Measurements from ENCODE around the gene FGGY. TPM values are rescaled to one million over a fixed set of nuclear protein-coding genes. Genes with fewer than 3 reads are reported as not detected.
"Not testable (repeated sequence)": the region's sequence is repeated elsewhere in the genome, so short reads cannot be mapped to it uniquely, and the experiment has no call there.

The FGGY gene
- total and polyA plus RNA-seq, 5 donors, result 10.0 to 20.5 (median 19.9) TPM

DNA sequence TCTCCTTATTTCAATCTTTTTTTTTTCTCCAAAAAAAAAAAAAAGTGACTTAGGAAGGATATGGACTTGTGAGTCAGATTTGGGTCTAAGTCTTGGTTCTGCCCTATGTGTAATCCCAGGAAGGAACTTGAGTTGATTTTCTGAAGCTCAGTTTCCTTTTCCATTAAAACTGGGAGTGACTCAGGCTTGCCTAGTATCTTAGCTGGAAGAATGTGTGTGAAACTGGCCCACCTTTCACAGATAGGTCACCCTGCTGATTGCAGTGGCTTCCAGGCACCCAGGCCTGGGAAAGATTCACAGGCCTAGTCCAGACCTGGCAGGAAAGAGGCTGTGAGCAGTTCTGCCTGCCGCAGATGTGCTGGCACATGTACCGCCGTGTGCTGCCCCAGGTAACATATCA is 299.5 kb downstream of the FGGY start:
- Histone ChIP-seq H3K27me3 (ENCODE audit: control insufficient read depth, insufficient read depth) (no peaks in the 10 kb centered on the region), H3K9me3 (ENCODE audit: control insufficient read depth, low read length) (no peaks in the 10 kb centered on the region), H3K4me1 (ENCODE audit: control insufficient read depth, insufficient read depth, low read length) (peaks cover 4% of the 10 kb centered on the region), H3K27ac (ENCODE audit: low read length) (no peak overlapping the region), H3K4me3 (ENCODE audit: low read length) (no peak overlapping the region)
- peak; percentile 28 to 56 (median 52) for DNase-seq
- ATAC-seq, result peak; percentile 51 to 96
- 72% methylated on average over 3 of the region's 3 CpGs for WGBS
- intact Hi-C loops (cut with DNase I), result no loop called here

GRCh38 chr1:59596956-59597355 is 300.1 kb downstream of the FGGY start:
- Histone ChIP-seq H3K4me3 (ENCODE audit: low read length) (no peak overlapping the region), H3K27ac (ENCODE audit: low read length) (no peak overlapping the region), H3K9me3 (ENCODE audit: control insufficient read depth, low read length) (no peaks in the 10 kb centered on the region), H3K27me3 (ENCODE audit: control insufficient read depth, insufficient read depth) (no peaks in the 10 kb centered on the region), H3K4me1 (ENCODE audit: control insufficient read depth, insufficient read depth, low read length) (peaks cover 4% of the 10 kb centered on the region)
- intact Hi-C loops (cut with DNase I), result no loop called here
- DNase-seq (no peak), ATAC-seq (no peak)
- 99% methylated on average over 1 of the region's 1 CpG for WGBS

- Histone ChIP-seq H3K4me3 (ENCODE audit: low read length) (no peak overlapping the region), H3K4me1 (ENCODE audit: control insufficient read depth, insufficient read depth, low read length) (peaks cover 4% of the 10 kb centered on the region), H3K27ac (ENCODE audit: low read length) (no peak overlapping the region), H3K9me3 (ENCODE audit: control insufficient read depth, low read length) (no peaks in the 10 kb centered on the region), H3K27me3 (ENCODE audit: control insufficient read depth, insufficient read depth) (no peaks in the 10 kb centered on the region)
- intact Hi-C loops (cut with DNase I), result no loop called here
- ATAC-seq (no peak), DNase-seq (no peak)
- 98% methylated on average over 8 of the region's 8 CpGs for WGBS
Measured at GRCh38 chr1:59597420-59598119, 300.7 kb downstream of the FGGY start.

DNA sequence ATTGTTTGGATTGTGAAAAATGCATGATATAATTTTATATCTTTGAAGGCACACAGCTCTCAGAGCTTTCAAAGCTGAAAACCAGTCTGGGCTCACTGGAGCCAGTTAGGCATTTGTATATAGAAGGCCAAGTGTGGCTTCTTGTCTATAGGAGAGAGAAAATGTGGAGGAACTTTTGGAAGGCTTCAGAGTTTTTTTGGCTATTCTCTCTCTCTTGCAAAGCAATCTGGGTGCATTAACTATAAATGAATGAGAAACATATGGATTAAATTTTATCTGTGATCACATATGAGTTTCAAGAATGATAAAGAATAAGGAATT is 301.2 kb downstream of the FGGY start:
- DNase-seq (no peak), ATAC-seq (no peak)
- H3K27ac ChIP-seq (ENCODE audit: low read length), result no peak overlapping the region
- no peaks in the 10 kb centered on the region for H3K27me3 ChIP-seq (ENCODE audit: control insufficient read depth, insufficient read depth)
- H3K9me3 ChIP-seq (ENCODE audit: control insufficient read depth, low read length), result no peaks in the 10 kb centered on the region
- intact Hi-C loops (cut with DNase I), result no loop called here
- H3K4me1 ChIP-seq (ENCODE audit: control insufficient read depth, insufficient read depth, low read length), result peaks cover 4% of the 10 kb centered on the region
- H3K4me3 ChIP-seq (ENCODE audit: low read length), result no peak overlapping the region

GRCh38 chr1:59601041-59601441 is 304.1 kb downstream of the FGGY start:
- WGBS, result 75% methylated on average over 11 of the region's 11 CpGs
- Histone ChIP-seq H3K4me3 (ENCODE audit: low read length) (no peak overlapping the region), H3K9me3 (ENCODE audit: control insufficient read depth, low read length) (no peaks in the 10 kb centered on the region), H3K27ac (ENCODE audit: low read length) (no peak overlapping the region), H3K4me1 (ENCODE audit: control insufficient read depth, insufficient read depth, low read length) (no peaks in the 10 kb centered on the region), H3K27me3 (ENCODE audit: control insufficient read depth, insufficient read depth) (no peaks in the 10 kb centered on the region)
- peak; percentile 33 to 48 (median 42) for DNase-seq
- intact Hi-C loops (cut with DNase I), result no loop called here
- ATAC-seq, result peak; percentile 49 to 67

- no peak overlapping the region for H3K27ac ChIP-seq (ENCODE audit: low read length)
- no peak for ATAC-seq
- H3K4me1 ChIP-seq (ENCODE audit: control insufficient read depth, insufficient read depth, low read length), result no peaks in the 10 kb centered on the region
- no peaks in the 10 kb centered on the region for H3K27me3 ChIP-seq (ENCODE audit: control insufficient read depth, insufficient read depth)
- no peak overlapping the region for H3K4me3 ChIP-seq (ENCODE audit: low read length)
- DNase-seq, result no peak
- intact Hi-C loops (cut with DNase I), result no loop called here
- H3K9me3 ChIP-seq (ENCODE audit: control insufficient read depth, low read length), result no peaks in the 10 kb centered on the region
Measured at GRCh38 chr1:59601811-59602210, 304.9 kb downstream of the FGGY start.

DNA sequence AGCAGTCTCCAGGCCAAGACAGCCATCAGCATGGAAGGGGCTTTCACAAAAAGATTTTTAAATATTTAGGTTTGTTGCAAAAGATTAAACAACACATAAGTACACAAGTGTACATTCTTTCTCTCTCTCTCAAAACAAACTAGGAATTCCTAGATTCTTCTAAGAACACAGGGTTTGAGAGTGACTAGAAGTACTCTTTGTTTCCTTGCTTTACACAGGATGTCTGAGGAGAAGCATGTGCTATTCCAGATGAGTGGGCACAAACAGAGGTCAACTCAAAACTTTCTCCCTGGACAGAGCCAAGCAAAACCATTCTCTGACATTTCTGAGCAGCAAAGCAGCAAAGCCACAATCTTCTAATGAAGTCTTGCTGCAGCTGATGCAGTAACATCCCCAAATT is 307.3 kb downstream of the FGGY start:
- Histone ChIP-seq H3K27ac (ENCODE audit: low read length) (no peak overlapping the region), H3K4me3 (ENCODE audit: low read length) (no peak overlapping the region), H3K4me1 (ENCODE audit: control insufficient read depth, insufficient read depth, low read length) (no peaks in the 10 kb centered on the region), H3K27me3 (ENCODE audit: control insufficient read depth, insufficient read depth) (no peaks in the 10 kb centered on the region), H3K9me3 (ENCODE audit: control insufficient read depth, low read length) (no peaks in the 10 kb centered on the region)
- intact Hi-C loops (cut with DNase I), result no loop called here
- no peak for ATAC-seq
- no peak for DNase-seq

DNA sequence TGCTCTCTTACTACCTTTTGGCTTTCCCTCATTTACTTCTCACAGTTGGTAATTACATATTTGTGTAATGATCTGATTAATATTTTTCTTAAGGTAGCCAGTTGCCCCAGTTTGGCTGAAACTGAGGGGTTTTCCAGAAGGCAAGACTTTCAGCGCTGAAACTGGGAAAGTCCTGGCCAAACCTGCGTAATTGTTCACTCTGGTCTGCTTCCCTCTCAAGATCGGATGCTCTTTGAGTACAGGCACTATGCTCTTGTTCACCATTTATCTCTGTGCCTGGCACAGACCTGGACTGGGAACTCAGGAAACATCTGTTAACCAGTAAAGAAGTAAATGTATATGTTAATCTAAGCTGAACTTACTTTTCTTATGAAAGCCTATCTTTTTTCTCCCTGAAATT is 308.3 kb downstream of the FGGY start:
- ATAC-seq, result no peak
- Histone ChIP-seq H3K27ac (ENCODE audit: low read length) (no peak overlapping the region), H3K9me3 (ENCODE audit: control insufficient read depth, low read length) (no peaks in the 10 kb centered on the region), H3K4me1 (ENCODE audit: control insufficient read depth, insufficient read depth, low read length) (no peaks in the 10 kb centered on the region), H3K4me3 (ENCODE audit: low read length) (no peak overlapping the region), H3K27me3 (ENCODE audit: control insufficient read depth, insufficient read depth) (no peaks in the 10 kb centered on the region)
- DNase-seq, result no peak
- WGBS, result 84% methylated on average over 3 of the region's 3 CpGs
- intact Hi-C loops (cut with DNase I), result no loop called here

- 32% methylated on average over 1 of the region's 1 CpG for WGBS
- H3K27ac ChIP-seq (ENCODE audit: low read length), result no peak overlapping the region
- DNase-seq (no peak), ATAC-seq (no peak)
- intact Hi-C loops (cut with DNase I), result no loop called here
- H3K4me1 ChIP-seq (ENCODE audit: control insufficient read depth, insufficient read depth, low read length), result no peaks in the 10 kb centered on the region
- H3K4me3 ChIP-seq (ENCODE audit: low read length), result no peak overlapping the region
- H3K9me3 ChIP-seq (ENCODE audit: control insufficient read depth, low read length), result no peaks in the 10 kb centered on the region
- H3K27me3 ChIP-seq (ENCODE audit: control insufficient read depth, insufficient read depth), result no peaks in the 10 kb centered on the region
Measured at GRCh38 chr1:59605761-59606160, 308.9 kb downstream of the FGGY start.

DNA sequence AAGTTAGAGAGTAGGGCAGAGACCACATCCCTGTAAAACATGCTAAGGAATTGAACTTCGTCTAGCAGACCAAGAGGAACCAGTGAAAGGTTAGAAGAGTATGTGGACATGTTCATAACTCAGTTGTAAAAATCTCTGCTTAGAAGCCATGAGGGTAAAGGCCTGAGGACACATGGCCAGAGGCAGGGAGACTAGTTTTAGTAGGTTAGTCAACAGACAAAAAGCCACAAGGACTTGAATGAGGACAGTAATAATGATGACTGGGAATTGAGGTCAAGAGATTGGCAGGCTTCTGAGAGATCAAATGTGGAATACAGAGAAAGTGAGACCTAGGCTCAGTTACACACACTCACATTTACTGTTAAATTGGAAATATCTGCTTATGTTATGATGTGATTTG is 312.4 kb downstream of the FGGY start:
- no peak overlapping the region for H3K4me3 ChIP-seq (ENCODE audit: low read length)
- 98% methylated on average over 1 of the region's 1 CpG for WGBS
- DNase-seq, result no peak
- intact Hi-C loops (cut with DNase I), result no loop called here
- no peaks in the 10 kb centered on the region for H3K27me3 ChIP-seq (ENCODE audit: control insufficient read depth, insufficient read depth)
- no peak for ATAC-seq
- H3K9me3 ChIP-seq (ENCODE audit: control insufficient read depth, low read length), result no peaks in the 10 kb centered on the region
- no peaks in the 10 kb centered on the region for H3K4me1 ChIP-seq (ENCODE audit: control insufficient read depth, insufficient read depth, low read length)
- no peak overlapping the region for H3K27ac ChIP-seq (ENCODE audit: low read length)

DNA sequence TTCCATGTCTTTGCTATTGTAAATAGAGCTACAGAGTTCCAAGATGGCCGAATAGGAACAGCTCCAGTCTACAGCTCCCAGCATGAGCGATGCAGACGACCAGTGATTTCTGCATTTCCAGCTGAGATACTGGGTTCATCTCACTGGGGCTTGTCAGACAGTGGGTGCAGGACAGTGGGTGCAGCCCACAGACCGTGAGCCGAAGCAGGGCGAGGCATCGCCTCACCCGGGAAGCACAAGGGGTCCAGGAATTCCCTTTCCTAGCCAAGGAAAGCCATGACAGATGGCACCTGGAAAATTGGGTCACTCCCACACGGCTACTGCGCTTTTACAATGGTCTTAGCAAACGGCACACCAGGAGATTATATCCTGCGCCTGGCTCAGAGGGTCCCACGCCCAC is 313.6 kb downstream of the FGGY start:
- DNase-seq; H3K27ac ChIP-seq (ENCODE audit: low read length); ATAC-seq; H3K9me3 ChIP-seq (ENCODE audit: control insufficient read depth, low read length); H3K4me3 ChIP-seq (ENCODE audit: low read length); intact Hi-C loops (cut with DNase I); H3K4me1 ChIP-seq (ENCODE audit: control insufficient read depth, insufficient read depth, low read length); H3K27me3 ChIP-seq (ENCODE audit: control insufficient read depth, insufficient read depth): not testable (repeated sequence)
- 98% methylated on average over 13 of the region's 13 CpGs for WGBS

DNA sequence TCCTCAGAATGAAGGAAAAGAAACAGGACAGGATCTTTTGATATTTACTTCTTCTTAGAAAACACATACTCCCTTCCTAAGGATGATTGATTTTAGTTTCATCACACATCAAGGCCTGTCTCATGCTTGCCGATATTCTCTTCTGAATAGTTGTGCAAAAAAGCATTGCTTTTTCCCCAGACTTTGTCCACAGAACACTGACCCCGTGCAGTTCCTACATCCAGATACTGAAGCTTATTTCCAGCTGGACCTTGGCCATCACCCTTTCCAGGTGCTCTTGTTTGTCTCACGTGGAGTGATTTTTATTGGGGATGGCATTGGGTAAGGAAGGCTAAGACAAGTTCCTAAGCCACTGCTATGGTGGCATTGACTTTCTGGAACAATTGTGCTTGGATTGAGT is 320.5 kb downstream of the FGGY start:
- Histone ChIP-seq H3K27ac (ENCODE audit: low read length) (no peak overlapping the region), H3K27me3 (ENCODE audit: control insufficient read depth, insufficient read depth) (no peaks in the 10 kb centered on the region), H3K4me3 (ENCODE audit: low read length) (no peak overlapping the region), H3K4me1 (ENCODE audit: control insufficient read depth, insufficient read depth, low read length) (no peaks in the 10 kb centered on the region), H3K9me3 (ENCODE audit: control insufficient read depth, low read length) (no peaks in the 10 kb centered on the region)
- no peak for ATAC-seq
- 82% methylated on average over 3 of the region's 3 CpGs for WGBS
- no peak for DNase-seq
- intact Hi-C loops (cut with DNase I), result no loop called here

Data from right cardiac atrium (tissue), 5 donors.